HG03521 (cell line): Measurements from ENCODE around the gene STIMATE.

Experiments
- ATAC-seq: cut with Tn5 transposase; IDR thresholded peaks from one replicate; pipeline ENCODE4 v1.9.1; 2021; ENCODE audit warnings: mild to moderate bottlenecking, moderate library complexity; ENCODE audit not compliant: unreplicated experiment

STIMATE gene

DNA sequence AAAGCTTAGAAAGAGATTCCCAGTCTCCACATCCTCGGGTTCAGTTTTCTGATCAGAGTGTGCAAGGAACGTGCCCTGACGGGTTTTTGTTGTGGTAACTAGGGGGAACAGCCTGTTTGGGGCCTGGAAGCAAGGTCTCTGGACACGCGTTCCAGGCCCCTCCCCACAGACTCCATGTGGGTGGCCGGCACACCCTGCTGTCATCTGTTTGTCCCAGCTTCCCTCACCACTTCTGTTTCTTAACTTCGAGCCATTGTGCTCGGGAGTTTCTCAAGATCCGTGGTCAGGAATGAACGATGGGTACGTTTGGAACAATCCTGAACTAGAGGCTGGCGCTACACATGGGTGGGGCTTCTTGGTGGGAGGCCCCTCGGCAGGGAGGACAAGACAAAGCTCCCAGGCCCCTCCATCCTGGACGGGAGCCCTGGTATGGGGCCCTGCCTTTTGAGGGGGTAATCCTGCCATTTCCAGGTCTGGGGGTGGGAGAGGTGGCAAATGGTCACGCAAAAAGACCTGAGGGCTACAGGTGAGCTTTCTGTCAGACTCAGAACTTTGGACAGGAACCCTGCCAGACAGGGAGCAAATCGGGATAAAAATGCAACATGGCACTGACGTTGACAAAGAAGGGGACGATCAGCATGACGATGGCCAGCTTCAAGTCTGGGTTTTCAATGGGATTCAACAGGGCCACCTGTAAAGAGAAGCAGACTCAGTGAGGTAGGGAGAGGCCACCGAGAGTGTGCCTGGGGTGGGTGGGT, 54.1 kb downstream of the STIMATE start:
- ATAC-seq = no peak

- no peak for ATAC-seq
Observed at GRCh38 chr3:52842424-52842823, 54.9 kb downstream of the STIMATE start.

DNA sequence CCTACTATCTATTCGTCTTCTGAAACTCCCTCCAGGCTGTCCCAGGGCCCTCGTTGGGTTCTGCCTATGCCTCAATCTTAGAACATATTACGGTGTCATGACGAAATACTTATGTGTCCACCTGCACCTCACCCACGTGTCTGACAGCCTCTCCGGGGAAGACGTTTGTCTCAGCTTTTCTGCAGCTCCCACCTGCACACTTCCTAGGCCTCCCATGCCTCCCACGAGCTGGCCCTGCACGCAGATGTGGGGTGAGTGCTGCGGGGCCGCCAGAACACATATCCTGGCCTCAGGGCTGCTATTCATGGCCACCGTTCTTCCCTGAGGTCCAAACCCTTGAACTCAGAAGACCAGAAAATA, 55.4 kb downstream of the STIMATE start:
- no peak for ATAC-seq

DNA sequence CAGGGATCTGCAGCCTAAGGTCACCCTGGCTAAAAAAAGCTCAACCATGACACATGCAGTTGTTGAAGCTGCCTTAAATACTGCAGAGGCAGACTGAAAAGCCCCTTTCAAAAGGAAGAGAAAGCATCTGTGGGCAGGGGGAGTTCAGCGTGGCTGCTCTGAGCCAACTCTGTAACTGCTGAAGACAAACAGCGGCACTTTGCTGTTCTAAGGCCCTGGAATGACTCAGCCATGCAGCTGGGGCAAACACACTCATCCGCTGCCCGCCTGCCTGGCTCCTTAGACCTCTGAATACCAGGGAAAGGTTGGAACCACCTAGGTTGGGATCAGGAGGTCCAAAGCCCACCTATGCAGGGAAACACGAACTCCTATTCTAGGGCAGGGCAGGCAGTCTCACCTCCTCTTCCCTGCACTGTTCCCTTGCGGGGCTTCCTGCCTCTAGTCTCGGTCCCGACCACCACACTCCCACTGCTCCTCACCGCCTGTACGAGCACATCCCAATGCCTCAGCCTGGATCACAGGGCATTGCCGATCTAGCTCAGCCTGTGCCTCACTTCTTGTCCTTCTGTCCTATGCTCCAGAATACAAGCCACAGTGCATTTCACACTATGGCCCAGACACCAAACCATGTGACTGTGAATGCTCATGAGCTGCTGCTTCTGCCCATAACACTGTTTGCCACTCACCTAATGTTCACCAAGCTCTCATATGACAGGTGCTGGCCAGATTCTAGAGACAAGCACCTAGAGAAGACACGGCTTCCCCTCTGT, 56.0 kb downstream of the STIMATE start:
- no peak for ATAC-seq

- ATAC-seq = no peak
Observed at GRCh38 chr3:52839892-52840545, 57.3 kb downstream of the STIMATE start.

DNA sequence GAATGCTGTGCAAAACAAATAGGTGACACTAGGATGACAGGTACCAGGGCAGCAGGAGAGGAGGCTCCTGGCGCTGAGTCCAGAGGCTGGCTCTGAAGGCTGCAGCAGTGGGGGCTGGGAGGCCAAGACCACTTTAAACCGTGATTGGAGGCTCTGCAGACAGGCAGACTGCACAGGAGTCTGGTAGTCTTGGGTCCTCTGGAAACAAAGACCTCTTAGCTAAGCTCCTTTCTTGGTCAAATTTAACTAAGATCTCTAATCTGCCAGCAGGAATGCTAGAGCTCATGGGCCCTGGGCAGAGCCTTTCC, 58.1 kb downstream of the STIMATE start:
- ATAC-seq = no peak

DNA sequence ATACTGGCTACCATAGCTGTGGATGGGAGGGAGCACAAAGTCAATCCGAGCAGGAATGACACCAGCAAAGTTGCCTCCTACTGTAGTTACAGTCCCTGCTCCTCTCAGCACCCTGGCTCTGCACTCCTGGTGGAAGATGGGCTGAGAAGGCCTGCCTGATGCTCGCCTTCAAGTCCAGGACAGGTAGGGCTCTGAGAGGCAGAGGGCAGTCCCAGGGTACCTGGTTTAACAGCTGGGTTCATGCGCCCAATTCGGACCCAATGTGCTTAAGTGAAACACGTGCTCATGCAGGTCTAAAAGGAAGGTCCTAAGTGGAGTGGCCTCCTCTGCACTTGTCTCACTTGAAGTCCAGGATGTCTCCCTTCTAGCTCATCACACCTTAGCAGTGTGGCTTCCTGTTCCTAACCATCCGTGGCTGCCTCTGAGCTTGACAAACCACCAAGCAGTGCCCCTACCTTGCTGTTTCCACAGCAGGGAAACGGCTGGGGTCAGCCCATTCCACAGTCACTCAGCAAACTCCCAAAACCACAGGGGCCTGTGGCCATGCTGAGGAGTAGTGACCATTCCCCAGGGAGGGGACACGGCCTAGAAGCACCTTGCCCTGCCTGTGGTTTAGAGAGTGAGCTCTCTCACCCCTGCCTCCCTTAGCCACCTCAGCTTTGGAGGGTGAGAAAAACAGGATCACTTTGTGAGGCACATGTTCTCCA, 58.6 kb downstream of the STIMATE start:
- ATAC-seq = no peak

- no peak for ATAC-seq
Observed at GRCh38 chr3:52836986-52837385, 60.4 kb downstream of the STIMATE start.

- no peak for ATAC-seq
Observed at GRCh38 chr3:52836471-52836845, 60.9 kb downstream of the STIMATE start.

GRCh38 chr3:52835766-52836470, 61.4 kb downstream of the STIMATE start:
- no peak for ATAC-seq

GRCh38 chr3:52834871-52835501, 62.4 kb downstream of the STIMATE start, which contains the start of gene MUSTN1:
Gene MUSTN1 (minus strand): TSS chr3:52835019. CDS start chr3:52834948, 71 bp downstream.
- no peak for ATAC-seq

- no peak for ATAC-seq
Observed at GRCh38 chr3:52833202-52833601, 64.1 kb downstream of the STIMATE start.

DNA sequence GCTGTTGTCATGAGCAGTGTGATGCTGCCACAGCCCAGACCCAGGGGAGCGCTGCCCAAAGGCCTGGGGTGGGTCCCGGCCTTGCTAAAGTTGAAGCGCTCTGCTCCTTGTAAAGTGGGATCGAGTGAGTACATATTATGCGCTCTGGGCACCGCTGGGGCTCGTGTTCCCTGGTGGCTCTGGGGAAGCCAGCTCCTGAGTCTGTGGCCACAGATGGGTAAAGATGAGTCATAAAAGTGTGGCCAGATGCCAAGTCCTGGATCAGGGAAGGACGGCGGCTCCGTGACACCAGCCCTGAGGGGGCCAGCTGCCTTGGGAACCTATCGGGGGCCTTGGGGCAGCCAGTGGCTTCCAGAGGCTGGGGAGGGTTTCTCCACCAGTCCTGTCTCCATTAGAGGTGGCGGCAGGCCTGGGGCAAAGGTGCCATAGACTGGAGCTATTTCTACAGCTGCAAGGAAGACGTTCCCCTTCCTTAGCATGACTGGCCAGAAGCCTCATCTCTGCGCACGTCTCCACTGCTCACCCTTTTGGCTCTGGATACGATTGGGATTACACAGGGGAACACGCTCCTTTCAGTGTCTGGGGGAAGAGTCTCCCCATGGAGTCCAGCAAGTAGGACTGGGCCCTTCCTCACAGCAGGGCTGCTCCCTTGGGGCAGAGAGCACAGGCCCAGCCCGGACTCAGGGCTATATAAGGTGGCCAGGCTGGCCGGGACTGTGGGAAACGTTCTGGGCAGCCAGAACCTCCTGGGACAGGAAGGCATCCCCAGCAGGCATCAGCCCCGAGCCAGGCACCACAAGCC, 65.6 kb downstream of the STIMATE start:
- no peak for ATAC-seq

GRCh38 chr3:52830535-52831258, 66.7 kb downstream of the STIMATE start, which contains the start of gene ITIH4:
Gene ITIH4 (minus strand): TSS chr3:52830672. CDS start chr3:52830642, 30 bp downstream.
- ATAC-seq = no peak

- no peak for ATAC-seq
Observed at GRCh38 chr3:52829906-52830463, 67.4 kb downstream of the STIMATE start.

GRCh38 chr3:52829482-52829881, 67.9 kb downstream of the STIMATE start:
- no peak for ATAC-seq

DNA sequence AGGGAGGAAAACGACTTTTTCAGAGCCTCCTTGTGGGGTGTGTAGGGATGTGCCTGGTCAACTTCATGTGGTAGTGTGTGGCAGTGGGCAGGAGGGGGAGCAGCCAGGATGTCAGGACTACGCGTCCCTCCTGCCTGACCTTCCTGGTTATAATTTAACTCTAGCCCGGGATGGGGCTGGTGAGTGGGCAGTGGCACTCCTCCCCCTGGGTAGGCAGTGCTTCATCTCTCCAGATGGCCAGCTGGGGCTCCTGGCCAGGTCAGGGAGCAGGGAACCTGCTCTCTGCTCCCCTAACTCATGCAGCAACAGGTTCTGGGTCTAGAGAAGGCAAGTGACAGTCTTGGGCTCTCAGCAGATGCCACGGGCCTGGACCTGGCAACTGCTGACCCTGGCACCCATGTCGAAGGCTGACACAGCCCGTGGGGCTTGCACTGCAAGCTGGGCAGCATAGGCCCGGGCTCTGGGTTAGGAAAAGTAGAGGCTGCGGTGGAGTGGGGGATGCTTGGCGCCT, 69.4 kb downstream of the STIMATE start:
- no peak for ATAC-seq

DNA sequence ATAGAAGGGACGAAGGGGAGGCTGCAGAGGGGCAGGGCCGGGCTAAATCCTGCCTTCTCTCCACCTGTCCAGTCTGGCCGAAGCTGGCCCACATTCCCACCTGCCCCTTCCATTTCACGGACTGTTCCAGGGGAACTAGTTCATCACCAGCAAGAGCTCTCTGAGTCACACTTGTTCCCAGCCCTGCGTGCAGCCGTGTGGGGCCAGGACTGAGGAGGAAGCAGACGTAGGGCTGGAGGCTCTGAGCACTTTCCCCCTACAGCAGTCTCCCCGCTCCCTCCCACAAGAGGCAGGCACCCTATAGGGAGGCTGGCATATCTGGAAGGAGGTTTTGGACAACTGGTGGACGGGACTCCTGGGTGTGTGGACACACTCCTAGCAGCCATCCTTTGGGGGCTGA, 69.9 kb downstream of the STIMATE start:
- no peak for ATAC-seq
